ENCODE data around the gene XPR1.

DNA sequence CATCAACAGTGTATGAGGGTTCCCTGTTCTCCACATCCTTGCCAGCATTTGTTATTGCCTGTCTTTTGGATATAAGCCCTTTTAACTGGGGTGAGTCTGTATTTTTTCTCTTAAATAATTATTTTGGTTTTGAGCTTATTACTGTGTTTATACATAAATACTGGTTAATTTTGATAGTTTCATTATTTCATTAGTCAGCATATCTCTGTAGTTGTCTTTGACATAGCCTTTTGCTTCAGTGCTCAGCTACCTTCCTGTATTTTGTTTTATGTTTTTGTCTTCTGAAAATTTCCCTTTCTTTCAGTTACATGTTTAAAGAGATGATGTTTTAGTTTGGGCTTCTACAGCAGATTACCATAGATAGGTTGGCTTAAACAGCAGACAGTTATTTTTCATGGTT, 138.1 kb downstream of the XPR1 start:
- TF ChIP-seq, protein P1, sequence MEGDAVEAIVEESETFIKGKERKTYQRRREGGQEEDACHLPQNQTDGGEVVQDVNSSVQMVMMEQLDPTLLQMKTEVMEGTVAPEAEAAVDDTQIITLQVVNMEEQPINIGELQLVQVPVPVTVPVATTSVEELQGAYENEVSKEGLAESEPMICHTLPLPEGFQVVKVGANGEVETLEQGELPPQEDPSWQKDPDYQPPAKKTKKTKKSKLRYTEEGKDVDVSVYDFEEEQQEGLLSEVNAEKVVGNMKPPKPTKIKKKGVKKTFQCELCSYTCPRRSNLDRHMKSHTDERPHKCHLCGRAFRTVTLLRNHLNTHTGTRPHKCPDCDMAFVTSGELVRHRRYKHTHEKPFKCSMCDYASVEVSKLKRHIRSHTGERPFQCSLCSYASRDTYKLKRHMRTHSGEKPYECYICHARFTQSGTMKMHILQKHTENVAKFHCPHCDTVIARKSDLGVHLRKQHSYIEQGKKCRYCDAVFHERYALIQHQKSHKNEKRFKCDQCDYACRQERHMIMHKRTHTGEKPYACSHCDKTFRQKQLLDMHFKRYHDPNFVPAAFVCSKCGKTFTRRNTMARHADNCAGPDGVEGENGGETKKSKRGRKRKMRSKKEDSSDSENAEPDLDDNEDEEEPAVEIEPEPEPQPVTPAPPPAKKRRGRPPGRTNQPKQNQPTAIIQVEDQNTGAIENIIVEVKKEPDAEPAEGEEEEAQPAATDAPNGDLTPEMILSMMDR (IDR thresholded peaks at IDR 0.05; ENCODE audit: insufficient read depth, low read length, poor library complexity, severe bottlenecking) = no peak
- no peak for TF ChIP-seq EZH2phosphoT487 (conservative IDR thresholded peaks at IDR 0.05; ENCODE audit: low read length)
